Raji (cell line): ENCODE measurements around the gene PDGFRB.

Source experiments
- POLR2A ChIP-seq: IDR thresholded peaks from 2 replicates; pipeline ENCODE4 v1.6.1; 2011; ENCODE audit warnings: low read depth, low read length, control low read depth; ENCODE audit not compliant: insufficient read depth

The PDGFRB gene

GRCh38 chr5:150114773-150115408 is 40.8 kb downstream of the PDGFRB start:
- no peak for TF ChIP-seq POLR2A

DNA sequence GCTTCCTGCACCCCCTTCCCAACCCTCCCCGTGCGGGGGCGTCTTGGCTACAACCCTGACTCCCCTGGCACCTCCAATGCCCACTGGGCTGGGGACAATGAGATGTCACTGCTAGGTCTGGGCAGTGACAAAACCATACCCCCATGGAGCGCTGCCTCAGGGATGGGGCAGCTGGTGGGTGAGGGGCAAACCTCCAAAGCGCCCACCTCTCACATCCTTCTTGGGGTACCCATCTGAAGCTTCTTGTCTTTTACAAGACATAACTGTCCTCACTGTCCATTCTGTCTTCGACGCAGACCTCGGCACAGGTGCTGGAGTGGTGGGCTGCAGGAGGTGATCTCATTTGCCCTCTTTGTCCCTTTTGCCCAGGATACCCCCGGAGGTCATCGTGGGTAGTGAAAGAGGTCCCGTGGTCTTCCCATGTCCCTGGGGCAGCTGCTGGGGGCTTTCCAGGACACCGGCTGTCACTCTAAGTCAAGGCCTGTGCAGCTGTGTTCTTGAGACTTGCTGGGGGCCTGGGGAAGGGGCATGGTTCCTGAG is 41.5 kb downstream of the PDGFRB start:
- TF ChIP-seq POLR2A: no peak

- no peak for TF ChIP-seq POLR2A
Observed at GRCh38 chr5:150113047-150113744, 42.4 kb downstream of the PDGFRB start.

DNA sequence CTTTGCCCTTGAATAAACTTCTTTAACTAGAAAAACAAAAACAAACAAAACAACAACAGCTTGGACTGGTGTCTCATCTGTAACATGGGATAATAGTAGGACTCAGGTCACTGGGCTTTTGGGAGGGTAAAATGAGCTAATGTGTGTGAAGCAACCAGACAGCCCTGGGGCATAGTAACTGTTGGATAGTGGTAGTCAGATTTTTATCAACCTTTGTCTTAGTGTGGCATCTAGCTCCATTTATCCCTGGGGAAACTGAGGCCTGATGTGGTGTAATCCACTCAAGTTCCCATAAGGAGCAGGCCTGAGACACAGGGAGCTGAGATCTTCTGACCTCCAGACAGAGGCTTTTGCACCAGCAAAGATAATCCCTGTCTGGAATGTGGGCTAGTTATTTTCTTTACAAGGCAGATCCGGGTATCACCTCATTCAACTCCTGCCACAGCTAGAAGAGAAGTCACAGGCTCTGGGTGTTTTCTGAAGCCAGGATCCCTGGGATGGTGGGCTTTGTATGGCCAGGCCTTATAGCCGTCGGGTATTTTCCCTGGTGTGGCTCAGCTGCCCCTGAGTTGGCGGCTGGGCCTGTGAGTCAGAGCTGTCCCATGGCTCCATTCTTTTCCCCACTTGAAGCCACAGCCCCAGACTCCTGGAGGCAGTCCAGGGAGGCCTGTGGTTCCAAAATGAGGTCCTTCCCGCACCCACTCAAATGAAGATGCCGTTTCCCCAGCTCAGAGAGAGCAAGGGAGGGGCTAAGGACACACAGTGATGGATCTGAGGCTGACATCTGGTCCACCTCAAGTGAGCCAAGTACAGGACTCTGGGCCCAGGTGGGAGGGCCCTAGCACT is 43.2 kb downstream of the PDGFRB start:
- TF ChIP-seq POLR2A: no peak

DNA sequence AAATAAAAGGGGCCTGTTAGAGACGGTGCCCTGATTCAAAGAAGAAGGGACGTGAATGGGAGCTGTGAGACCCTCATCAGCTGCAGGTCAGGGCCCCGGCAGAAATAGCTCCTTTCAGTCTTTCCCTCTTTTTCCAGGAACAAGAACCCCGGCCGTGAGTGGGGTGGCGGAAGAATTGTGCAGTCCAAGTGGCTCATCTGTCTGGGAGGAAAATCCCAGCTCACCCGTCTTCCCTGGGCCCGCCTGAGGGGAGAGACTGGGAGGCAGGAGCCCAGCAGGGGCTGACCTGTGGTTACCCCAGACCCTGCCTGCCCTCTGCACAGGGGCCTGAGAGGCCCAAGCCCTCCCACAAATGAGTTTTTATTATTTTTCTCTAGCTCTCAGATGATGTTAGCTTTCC is 44.5 kb downstream of the PDGFRB start:
- no peak for TF ChIP-seq POLR2A

DNA sequence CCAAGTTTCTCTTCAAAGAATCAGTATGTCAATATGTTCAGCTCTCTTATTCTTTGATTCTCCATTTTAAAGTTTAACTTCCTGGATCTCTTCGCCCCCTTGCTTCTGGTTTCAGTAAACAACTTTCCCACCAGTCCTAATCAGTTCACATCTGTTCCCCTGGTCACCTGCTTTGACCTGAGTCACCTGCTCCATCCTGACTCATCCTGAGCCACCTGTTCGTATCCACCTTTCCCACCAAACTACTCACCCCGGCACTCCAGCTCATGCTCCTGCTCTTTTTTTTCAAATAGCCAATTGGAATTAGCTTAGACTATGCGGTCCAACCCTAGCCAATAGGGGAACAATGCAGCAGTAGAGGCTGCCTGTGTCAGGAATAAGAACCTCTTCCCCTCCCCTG is 45.7 kb downstream of the PDGFRB start:
- TF ChIP-seq POLR2A: no peak

DNA sequence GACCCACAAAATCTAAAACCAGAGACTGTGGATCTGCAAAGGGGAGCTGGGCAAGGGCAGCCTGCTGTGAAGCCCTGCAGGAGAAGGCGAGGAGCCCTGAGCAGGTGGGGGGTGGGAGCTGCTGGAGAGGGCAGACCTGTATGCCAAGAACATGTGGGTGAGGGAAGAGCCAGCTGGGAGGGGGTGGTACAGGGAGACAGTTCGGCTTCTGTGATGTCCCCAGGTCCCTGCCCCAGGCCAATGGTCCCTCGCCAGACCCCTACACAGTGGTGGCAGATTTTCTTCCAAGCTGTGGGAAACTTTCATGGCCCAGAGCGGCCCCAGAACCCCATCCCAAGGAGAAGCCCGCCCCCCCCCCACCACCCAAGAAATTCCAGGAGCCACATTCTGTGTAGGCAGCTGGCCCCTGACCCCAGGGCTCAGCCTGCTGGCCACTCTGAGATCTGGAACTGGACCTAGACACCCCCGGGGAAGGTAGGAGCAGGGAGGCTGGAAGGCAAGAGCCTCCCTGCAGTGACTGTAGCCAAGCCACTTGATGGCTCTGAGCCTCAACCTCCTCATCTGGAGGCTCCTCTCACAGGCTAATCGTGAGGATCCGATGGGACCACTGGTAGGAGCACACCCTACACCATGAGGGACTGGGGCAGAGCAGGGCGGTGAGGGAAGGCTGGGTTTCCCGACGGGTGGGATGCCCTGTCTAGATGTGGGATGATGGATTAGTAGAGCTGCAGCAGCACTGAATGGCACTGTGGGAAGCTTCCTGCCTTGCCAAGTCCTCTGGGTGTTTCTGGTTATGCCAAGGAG is 46.7 kb downstream of the PDGFRB start:
- TF ChIP-seq POLR2A: no peak

- TF ChIP-seq POLR2A: no peak
Observed at GRCh38 chr5:150107909-150108447, 47.7 kb downstream of the PDGFRB start.

DNA sequence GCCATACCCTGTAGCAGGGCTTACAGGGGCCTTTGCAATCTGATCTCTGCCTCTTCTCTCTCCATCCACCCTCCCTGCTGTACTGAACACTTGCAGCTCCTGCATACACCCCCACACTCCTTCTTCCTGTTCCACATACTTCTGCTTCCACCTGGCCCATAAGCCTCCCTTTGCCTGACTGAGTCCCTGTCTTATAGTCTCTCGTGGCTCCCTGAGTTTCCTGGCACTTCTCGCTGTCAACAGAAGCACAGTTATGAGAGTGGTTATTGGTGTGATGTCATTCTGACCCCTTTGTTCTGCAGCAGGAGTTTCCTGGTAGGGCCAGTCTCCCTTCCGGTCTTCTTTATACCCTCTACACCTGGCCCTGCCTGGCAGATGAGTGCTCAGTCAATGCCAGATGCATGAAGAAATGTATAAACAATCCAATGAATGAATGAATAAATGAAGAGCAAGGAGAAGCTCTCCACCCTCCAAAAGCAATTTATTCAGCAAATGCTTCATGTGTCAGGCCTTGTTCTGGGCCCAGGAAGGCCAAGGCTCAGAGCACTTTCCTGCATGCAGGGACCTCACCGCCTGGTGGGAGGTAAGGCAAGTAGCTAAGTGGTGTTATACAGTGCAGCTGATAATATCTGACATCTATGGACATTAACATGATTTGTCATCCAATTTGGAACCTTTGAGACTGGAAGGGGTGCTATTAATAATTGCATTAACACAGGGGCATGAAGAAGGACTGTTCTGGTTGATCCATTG is 48.8 kb downstream of the PDGFRB start:
- no peak for TF ChIP-seq POLR2A

GRCh38 chr5:150105928-150106615 is 49.6 kb downstream of the PDGFRB start:
- TF ChIP-seq POLR2A: no peak

GRCh38 chr5:150104550-150104870 is 51.1 kb downstream of the PDGFRB start:
- no peak for TF ChIP-seq POLR2A

DNA sequence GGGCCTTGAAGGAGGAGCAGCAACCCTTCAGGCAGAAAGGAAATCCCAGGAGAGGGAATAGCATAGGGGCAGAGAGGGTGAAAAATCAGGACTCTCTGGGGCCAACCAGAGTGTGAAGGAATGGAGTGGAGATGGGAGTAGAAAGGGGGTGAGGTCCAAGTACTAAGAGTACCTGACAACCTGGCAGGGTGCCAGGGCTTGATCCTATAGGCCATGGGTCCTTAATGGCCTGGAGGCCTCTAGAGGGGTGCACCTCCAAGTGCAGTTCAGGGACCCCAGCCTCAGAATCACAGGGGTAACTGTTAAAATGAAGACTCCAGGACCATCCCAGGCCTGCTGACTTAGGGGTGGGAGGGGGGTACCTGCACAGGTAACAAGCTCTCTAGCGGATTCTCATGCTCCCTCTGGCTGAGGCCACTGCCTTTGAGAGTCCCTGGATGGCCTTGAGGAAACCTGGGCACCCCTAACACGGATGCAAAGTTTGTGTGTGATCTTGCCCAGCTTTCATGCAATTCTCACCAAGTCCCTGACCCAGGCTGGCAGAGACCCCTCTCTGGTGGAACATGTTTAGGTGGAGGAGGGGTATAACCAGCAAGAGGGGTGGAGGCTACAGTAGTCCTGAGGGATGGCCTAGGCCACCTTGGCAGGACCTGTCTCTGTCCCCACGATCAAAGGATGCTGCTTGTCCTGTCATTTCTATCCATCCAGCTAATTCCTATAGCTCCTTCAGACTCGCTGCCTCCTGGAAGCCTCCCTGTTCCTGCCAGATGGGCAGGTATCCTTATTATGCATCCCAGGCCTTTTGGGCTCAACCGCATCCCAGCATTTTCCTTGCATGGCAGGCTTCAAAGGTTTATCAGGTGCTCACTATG is 51.7 kb downstream of the PDGFRB start:
- TF ChIP-seq POLR2A: no peak
